Lower leg skin (tissue), 4 donors: ENCODE data around the gene RTKN2. TPM values are rescaled to one million over a fixed set of nuclear protein-coding genes. Genes with fewer than 3 reads are reported as not detected.

Experiments used
- DNase-seq, 2 donors: peaks; one replicate each; pipeline ENCODE4 v3.0.0-alpha.2; 2019; ENCODE audit warnings: low spot score in 2 of 2
- H3K4me3 ChIP-seq: fragments of 200-600 bp; sonication (generic); 2 replicates; pipeline ENCODE4 v1.5.1; 2017; ENCODE audit warnings: mild to moderate bottlenecking, low read depth; ENCODE audit not compliant: poor library complexity, severe bottlenecking
- POLR2A ChIP-seq, 2 donors: fragments of 450-650 bp; IDR thresholded peaks; one replicate each; pipeline ENCODE4 v1.6.1; 2016 to 2017; ENCODE audit warnings: antibody characterized with exemption in 2 of 2, mild to moderate bottlenecking in 1 of 2, moderate library complexity in 1 of 2
- WGBS, 2 donors: methylation state at CpG; one replicate each; pipeline ENCODE4 v1.1.5; 2018; 5-methylcytosine and 5-hydroxymethylcytosine counted together
- intact Hi-C: fragments of 100-400 bp; cut with DNase I; formaldehyde crosslinking; loops from one replicate; pipeline ENCODE4 v1.15.0; 2023; ENCODE audit warnings: low total_unique reads
- total RNA-seq, 4 donors: library from RNA; depleted of rRNA; stranded (reverse); fragments of >200 nt; gene quantifications; one replicate each; pipeline ENCODE4 v1.1.0, GENCODE V29; 2016
- TF ChIP-seq, protein P1 (sequence below), 3 donors: fragments of 450-650 bp; IDR thresholded peaks; one replicate each; pipeline ENCODE4 v1.5.1; 2016; ENCODE audit warnings: antibody characterized with exemption in 3 of 3, mild to moderate bottlenecking in 3 of 3, moderate library complexity in 2 of 3

RTKN2 gene
- total RNA-seq, 4 donors from 2014 or later = 0.61 to 0.97 (median 0.78) TPM

DNA sequence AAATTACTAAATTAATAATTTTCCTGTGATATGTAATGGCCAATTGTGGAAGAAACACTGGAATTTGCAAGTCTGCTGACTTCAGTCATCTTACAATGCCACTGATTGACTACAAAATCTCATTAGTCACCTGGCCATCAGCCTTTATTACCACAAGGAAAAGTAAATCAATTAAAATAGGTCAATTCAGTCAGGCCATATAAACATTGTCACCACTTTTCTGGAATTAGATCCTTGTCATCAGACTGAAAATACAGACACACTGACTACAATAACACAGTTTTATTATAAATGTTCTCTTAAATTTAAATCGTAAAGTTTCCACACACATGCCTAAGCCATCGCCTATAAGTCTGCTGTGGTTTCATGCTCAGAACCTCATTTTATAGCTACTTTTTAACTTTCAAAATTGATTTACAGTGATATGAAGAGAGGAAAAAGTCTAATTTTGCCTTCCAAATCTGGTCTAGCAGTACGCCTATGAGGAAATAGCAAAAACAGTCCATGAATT, 54.2 kb downstream of the RTKN2 start:
- no peak for DNase-seq
- TF ChIP-seq, protein P1, sequence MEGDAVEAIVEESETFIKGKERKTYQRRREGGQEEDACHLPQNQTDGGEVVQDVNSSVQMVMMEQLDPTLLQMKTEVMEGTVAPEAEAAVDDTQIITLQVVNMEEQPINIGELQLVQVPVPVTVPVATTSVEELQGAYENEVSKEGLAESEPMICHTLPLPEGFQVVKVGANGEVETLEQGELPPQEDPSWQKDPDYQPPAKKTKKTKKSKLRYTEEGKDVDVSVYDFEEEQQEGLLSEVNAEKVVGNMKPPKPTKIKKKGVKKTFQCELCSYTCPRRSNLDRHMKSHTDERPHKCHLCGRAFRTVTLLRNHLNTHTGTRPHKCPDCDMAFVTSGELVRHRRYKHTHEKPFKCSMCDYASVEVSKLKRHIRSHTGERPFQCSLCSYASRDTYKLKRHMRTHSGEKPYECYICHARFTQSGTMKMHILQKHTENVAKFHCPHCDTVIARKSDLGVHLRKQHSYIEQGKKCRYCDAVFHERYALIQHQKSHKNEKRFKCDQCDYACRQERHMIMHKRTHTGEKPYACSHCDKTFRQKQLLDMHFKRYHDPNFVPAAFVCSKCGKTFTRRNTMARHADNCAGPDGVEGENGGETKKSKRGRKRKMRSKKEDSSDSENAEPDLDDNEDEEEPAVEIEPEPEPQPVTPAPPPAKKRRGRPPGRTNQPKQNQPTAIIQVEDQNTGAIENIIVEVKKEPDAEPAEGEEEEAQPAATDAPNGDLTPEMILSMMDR (IDR thresholded peaks at IDR 0.05) = no peak
- no peak for TF ChIP-seq POLR2A (IDR thresholded peaks at IDR 0.05)
- no peak overlapping the region for H3K4me3 ChIP-seq
- 92 to 96% methylated on average over 3 of the region's 3 CpGs for WGBS, 2 donors
- intact Hi-C loops = no loop called here

DNA sequence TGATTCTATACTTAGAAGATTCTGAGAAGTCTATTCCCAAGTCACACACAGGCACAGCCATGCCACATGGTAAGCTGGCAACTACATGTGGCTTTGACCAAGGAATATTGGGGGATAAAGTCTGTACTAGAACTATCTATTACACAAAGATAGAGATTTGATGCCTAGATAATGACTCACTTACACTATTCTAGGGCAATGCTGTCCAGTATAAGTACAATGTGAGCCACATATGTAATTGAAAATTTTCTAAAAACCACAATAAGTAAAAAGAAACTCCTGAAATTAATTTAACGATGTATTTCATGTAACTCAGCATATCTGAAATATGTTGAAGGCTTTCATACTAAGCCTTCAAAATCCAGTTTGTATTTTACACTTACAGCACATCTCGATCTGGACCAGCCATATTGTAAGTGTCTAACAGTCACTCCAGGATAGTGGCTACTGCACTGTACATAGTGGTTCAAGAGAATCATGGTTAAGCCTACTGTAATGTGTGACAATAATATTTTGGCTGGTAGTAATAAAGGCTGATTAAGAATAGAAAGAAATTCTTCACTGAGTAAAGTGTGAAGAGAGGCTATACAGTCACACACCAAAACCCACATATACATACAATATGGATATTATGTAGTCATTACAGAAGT, 62.8 kb downstream of the RTKN2 start:
- no peak for DNase-seq
- TF ChIP-seq POLR2A (IDR thresholded peaks at IDR 0.05) = no peak
- TF ChIP-seq, protein P1 (IDR thresholded peaks at IDR 0.05) = no peak
- intact Hi-C loops = no loop called here
- 93 to 97% methylated on average over 2 of the region's 2 CpGs for WGBS, 2 donors
- no peak overlapping the region for H3K4me3 ChIP-seq

- 95 to 97% methylated on average over 1 of the region's 1 CpG for WGBS, 2 donors
- no peak for DNase-seq
- intact Hi-C loops = no loop called here
- TF ChIP-seq POLR2A (IDR thresholded peaks at IDR 0.05) = no peak
- TF ChIP-seq, protein P1 (IDR thresholded peaks at IDR 0.05) = no peak
- H3K4me3 ChIP-seq = no peak overlapping the region
Observed at GRCh38 chr10:62199584-62199983, 69.1 kb downstream of the RTKN2 start.

- intact Hi-C loops = no loop called here
- no peak overlapping the region for H3K4me3 ChIP-seq
- no peak for TF ChIP-seq POLR2A (IDR thresholded peaks at IDR 0.05)
- TF ChIP-seq, protein P1 (IDR thresholded peaks at IDR 0.05) = no peak
- DNase-seq = no peak
Observed at GRCh38 chr10:62196528-62196927, 72.1 kb downstream of the RTKN2 start.

DNA sequence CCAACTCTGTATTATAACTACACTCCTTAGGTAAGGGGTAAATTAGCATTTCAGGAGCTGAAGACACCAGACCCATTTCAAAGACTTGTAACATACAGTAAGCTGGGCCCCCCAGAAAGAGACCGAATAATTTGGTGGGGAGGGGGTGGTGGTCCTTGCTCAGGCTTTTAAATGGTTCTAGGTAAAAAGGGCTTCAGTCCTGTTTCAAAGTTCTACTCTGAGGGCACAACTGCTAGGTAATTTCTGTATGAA, 73.0 kb downstream of the RTKN2 start:
- intact Hi-C loops = no loop called here
- H3K4me3 ChIP-seq = no peak overlapping the region
- no peak for DNase-seq
- no peak for TF ChIP-seq POLR2A (IDR thresholded peaks at IDR 0.05)
- TF ChIP-seq, protein P1 (IDR thresholded peaks at IDR 0.05) = no peak
- WGBS, 2 donors = 87 to 95% methylated on average over 1 of the region's 1 CpG
